ENCODE results near the gene KAT6B.
"Not testable (repeated sequence)": the region's sequence is repeated elsewhere in the genome, so short reads cannot be mapped to it uniquely, and the experiment has no call there.

The KAT6B gene

DNA sequence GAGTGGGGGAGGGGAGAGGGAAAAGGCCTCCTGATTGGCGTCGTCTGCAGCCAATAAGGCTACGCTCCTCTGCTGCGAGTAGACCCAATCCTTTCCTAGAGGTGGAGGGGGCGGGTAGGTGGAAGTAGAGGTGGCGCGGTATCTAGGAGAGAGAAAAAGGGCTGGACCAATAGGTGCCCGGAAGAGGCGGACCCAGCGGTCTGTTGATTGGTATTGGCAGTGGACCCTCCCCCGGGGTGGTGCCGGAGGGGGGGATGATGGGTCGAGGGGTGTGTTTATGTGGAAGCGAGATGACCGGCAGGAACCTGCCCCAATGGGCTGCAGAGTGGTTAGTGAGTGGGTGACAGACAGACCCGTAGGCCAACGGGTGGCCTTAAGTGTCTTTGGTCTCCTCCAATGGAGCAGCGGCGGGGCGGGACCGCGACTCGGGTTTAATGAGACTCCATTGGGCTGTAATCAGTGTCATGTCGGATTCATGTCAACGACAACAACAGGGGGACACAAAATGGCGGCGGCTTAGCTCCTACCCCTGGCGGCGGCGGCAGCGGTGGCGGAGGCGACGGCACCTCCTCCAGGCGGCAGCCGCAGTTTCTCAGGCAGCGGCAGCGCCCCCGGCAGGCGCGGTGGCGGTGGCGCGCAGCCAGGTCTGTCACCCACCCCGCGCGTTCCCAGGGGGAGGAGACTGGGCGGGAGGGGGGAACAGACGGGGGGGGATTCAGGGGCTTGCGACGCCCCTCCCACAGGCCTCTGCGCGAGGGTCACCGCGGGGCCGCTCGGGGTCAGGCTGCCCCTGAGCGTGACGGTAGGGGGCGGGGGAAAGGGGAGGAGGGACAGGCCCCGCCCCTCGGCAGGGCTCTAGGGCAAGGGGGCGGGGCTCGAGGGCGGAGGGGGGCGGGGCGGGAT lies at the start of gene KAT6B:
TSS of gene KAT6B (plus strand) at position 459 of the 903 bp plus-strand sequence. CDS start 16,258 bp downstream, outside the sequence.
- peak; percentile 100 for DNase-seq (ENCODE audit: low spot score)

DNA sequence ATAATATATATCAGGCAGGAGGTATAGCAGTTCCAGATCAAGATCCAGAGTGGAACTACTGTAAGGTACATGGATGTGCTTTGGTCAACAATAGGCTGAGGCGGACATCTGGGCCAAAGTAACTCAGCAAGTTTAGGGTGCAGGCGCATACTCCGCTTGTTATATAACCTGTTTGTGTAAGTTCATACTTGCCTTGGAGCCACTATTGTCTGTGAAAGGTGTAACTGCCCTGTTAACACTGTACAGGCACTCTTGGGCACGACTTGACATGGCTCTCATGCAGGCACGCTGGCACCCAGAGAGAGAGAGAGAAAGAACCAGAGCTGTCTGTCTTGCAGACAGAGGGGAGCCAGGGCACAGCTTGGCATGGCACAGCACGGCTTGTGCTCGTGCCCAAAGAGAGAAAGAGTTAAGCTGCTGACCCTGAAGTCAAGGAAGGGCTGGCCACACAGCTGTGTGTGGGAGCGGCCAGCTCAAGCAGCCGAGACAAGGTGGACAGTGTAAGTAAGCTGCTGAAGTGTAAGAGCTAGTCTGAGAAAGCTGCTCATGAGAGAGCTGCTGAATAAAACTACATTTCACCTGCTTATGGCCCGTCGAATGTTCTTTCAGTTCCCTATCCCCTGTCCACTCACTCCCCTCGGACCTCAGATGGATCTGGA lies 47.8 kb upstream of the KAT6B start:
- no peak for DNase-seq (ENCODE audit: low spot score)

DNA sequence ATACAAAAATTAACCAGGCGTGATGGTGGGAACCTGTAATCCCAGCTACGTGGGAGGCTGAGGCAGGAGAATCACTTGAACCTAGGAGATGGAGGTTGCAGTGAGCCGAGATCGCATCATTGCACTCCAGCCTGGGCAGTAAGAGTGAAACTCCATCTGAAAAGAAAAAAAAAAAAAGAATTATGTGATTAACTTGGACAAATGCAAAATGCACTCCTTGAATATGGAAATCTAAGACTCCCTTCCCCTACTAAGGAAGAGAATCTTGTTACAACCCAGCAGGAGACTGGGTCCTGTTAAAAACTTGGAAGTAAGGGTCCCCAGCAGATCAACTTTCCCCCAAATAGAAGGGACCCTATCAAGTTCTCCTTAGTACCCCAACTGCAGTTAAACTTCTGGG lies 44.5 kb upstream of the KAT6B start:
- DNase-seq (ENCODE audit: low spot score) = not testable (repeated sequence)

- DNase-seq (ENCODE audit: low spot score) = no peak
Measured at GRCh38 chr10:74784462-74784861, 41.9 kb upstream of the KAT6B start.

DNA sequence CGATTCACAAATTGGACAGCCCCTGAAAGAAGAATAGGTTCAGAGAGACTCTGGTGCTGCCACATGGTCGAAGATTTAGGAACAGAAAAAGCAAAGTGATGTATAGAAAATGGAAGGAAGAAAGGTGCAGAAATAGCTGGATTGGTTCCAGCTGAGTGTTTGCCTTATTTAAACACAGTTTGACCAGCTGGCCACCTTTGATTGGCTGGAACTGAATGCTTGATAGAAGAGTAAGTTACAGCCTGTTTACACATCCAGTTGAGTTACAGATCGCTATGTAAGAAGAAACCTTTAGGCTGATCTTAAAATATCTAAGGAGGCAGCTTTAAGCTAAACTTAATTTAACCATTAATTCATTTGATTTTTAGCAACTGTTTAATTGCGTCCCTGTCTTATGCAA lies 40.3 kb upstream of the KAT6B start:
- DNase-seq (ENCODE audit: low spot score) = no peak

- DNase-seq (ENCODE audit: low spot score) = no peak
Measured at GRCh38 chr10:74787457-74787856, 38.9 kb upstream of the KAT6B start.

DNA sequence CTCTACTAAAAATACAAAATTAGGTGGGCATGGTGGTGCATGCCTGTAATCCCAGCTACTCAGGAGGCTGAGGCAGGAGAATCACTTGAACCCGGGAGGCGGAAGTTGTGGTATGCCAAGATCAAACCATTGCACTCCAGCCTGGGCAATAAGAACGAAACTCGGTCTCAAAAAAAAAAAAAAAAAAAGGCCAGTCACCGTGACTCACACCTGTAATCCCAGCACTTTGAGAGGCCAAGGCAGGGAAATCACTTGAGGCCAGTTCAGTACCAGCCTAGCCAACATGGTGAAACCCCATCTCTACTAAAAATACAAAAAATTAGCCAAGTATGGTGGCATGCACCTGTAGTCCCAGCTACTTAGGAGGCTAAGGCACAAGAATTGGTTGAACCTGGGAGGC lies 34.4 kb upstream of the KAT6B start:
- not testable (repeated sequence) for DNase-seq (ENCODE audit: low spot score)

DNA sequence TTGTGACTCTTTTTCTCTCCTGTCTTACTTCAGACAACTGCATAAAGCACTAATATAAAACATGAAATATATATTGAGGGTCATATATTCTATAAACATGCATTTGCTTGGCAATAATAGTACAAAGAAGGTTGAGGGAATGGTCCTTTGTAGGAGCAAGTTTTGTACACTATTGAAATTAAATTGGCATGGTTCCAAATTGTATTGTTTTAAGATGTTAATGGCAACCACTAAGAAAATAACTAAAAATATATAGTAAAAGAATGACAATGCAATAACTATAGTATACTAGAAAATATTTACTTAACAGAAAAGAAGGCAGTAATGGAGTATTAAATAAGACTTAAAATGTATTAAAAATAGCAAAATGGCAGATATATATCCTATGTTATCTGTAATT lies 33.7 kb upstream of the KAT6B start:
- DNase-seq (ENCODE audit: low spot score) = no peak

GRCh38 chr10:74793240-74793639 lies 33.2 kb upstream of the KAT6B start:
- DNase-seq (ENCODE audit: low spot score) = not testable (repeated sequence)

DNA sequence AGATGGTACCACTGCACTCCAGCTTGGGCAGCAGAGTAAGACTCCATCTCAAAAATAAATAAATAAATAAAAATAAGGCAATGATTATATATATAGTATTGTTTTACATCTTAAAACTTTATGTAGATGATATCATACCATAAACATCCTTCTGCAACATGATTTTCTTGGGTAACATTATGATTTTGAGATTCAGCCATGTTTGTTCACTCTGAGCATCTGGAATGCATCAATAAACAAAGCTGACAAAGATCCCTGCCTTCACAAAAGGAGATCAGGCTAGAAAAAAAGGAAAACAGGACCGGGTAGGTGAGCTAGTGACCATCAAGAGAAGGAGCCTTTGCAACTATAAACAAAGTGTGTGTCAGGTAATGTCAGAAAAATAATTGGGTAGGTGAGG lies 31.9 kb upstream of the KAT6B start:
- DNase-seq (ENCODE audit: low spot score) = no peak

- no peak for DNase-seq (ENCODE audit: low spot score)
Measured at GRCh38 chr10:74797550-74797949, 28.9 kb upstream of the KAT6B start.

DNA sequence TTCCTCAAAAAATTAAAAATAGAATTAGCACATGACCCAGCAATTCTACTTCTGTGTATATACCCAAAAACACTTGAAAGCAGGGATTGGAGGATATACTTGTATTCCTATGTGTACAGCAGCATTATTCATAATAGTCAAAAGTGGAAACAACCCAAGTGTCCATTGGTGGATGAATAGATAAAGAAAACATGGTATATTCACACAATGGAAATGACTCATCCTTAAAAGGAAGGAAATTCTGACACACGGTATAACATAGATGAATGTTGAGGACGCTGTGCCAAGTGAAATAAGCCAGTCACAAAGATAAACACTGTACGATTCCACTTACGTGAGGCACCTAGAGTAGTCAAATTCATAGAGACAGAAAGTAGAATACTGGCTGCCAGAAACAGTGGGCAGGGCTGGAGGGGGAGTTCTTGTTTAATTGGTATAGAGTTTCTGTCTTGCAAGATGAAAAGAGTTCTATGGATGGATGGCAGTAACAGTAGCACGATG lies 26.6 kb upstream of the KAT6B start:
- peak; percentile 66 for DNase-seq (ENCODE audit: low spot score)

- DNase-seq (ENCODE audit: low spot score) = no peak
Measured at GRCh38 chr10:74801447-74801846, 25.0 kb upstream of the KAT6B start.

DNA sequence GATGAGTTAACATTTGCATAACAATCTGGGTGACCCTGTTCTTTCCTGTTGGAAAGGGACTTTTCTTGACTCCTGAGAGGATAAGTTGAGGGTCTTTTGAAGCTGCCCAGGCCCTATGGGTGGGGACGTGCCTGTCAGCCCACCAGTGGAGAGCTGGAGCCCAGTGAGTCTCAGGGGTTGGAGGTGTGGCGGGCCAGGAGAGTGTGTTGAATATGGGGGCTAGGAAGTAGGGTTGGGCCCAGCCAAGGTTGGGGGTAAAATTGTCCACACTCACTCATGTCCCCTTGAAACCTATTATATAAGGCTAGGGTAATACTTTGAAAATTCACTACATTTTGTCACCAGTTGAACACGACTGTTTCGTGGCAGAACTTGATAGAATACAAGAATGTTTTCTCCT lies 17.9 kb upstream of the KAT6B start:
- DNase-seq (ENCODE audit: low spot score) = no peak

DNA sequence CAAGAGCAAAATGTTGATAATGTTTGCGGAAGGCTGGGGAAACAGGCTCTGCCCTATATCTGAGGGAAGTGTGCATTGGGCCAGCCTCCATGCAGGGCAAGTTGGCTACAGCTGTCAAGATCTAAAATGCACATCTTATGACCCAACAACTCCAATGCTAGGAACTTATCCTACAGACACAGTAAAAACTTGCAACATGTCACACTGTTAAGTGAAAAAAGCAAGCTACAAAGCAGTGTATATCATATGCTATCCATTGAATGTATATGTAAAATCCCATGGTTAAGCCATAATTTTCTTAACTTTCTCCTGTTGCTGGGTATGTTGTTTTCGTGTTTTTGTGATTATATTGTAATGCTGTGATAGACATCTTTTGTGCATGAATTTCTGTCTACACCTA lies 16.3 kb upstream of the KAT6B start:
- no peak for DNase-seq (ENCODE audit: low spot score)

- DNase-seq (ENCODE audit: low spot score) = no peak
Measured at GRCh38 chr10:74813381-74814259, 12.8 kb upstream of the KAT6B start.

DNA sequence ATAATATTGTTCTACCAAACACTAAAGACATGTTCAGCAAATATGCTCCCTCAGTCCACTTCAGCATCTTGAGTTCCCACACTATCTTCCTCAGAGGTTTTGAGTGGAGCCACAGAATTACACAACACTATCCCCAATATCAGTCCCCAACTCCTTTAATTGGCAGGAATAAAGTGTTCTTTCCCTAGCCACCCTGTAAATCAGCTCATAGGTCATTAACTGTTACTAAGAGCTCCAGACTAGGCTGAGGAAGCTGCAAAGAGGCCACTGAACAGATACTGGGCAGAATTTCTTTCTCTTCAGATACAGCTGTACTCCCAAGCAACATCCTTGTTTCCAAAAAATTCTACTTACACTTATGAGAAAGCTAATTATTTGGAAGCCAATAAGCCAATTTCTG lies 11.6 kb upstream of the KAT6B start:
- no peak for DNase-seq (ENCODE audit: low spot score)

GRCh38 chr10:74816824-74817498 lies 9.4 kb upstream of the KAT6B start:
- DNase-seq (ENCODE audit: low spot score) = no peak

DNA sequence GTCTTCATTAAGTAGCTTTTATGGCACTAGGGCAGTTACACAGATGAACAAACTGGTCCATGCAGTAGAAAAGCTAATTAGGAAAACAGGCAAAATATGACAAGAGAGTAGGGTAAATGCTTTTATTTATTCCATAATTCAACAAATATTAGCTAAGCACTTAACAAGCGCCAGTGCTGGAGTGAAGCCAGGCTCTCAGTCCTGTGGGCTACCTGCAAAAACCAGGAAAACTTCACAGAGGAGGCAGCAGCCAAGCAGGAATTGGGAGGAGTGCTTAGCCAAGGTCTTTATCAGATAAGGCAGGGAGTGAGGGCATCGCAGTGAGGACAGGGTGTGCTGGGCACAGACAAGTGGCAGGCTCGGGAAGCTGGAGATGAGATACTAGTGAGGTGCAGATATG lies 4.9 kb upstream of the KAT6B start:
- no peak for DNase-seq (ENCODE audit: low spot score)

DNA sequence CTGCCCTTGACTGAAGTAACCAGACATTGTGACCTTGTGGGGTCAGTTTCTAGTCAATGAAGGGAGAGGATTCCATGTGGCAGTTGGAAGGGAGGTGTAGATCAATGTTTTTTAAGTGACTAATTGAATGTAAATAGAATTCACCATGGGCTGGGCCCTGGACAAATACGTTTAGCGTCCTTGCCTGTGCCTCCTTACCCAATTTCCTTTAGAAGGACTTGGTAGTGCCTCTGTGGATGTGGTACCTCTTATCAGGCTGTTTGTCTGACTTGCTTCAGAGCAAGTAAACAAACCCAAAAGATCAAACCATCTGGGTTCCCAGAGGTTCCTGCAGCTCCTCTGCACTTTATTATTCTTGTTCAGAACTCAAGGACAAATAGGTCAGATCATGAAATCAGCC lies 4.3 kb upstream of the KAT6B start:
- DNase-seq (ENCODE audit: low spot score) = no peak

DNA sequence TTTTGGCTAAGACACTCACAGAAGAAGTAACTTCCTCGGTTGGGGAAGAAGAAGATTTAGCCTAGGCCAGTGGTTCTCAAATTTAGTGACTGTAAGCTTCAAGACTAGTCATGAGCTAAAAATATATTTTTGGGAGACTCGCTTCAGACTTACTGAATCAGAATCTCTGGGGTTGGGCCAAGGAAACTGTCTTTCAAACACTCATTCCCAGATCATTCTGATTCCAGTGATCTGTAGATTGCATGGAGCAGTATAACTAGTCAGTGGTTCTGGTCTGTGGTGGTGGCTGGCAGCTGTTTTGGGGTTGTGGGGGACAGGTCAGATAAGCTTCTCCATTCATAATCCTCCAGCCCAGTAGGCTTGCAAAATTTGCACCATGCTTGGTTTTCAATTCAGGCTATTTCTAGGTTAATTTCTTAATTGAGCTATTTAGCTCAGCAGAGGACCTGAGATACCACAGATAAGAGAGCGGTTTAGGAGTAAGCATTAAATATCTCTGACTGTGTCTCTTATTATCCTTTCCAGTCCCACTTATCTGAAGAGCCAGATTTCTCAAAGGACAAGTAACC lies 3.8 kb upstream of the KAT6B start:
- DNase-seq (ENCODE audit: low spot score) = no peak

Data from kidney tubule cell (primary cell).